ENCODE measurements around the gene COPS3.

Gene COPS3

DNA sequence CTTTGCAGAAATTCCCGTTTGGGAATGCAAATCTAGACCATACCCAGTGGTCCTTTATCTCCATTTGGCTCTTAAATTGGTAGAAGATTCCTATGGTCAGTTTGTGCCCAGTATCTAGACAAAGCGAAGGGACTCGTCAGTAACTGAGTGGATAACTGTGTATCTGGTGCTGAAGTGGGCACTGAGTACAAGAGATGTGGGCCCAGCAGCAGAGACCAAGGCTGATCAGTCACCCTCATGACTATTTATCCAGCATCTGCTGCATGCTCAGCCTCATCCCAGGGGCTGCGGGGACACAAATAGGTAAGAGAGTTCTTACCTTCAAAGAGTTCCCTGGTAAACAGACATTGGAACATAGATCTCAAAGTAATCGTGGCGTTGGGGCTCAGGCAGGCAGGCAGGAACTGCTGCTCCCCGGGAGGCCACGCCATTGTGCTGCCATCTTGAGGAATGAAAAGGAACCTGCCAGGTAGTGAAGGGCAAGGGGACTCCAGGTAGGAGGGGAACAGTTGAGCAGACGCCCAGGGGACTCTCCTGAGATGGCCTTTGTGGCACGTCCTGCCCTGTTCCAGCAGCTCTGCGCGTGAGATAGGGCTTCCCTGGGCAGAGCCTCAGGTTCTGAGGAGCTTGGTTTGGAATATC is 32.4 kb upstream of the COPS3 start:
- Histone ChIP-seq H3K36me3 (ENCODE audit: control insufficient read depth, insufficient read depth, low read length) (no peaks in the 10 kb centered on the region), H3K27ac (no peak overlapping the region), H3K4me1 (no peaks in the 10 kb centered on the region), H3K9me3 (ENCODE audit: control insufficient read depth, low read length) (no peaks in the 10 kb centered on the region), H2AFZ (peak overlapping the region; percentile 55), H3K4me2 (ENCODE audit: low read length) (no peak overlapping the region), H3K9ac (no peak overlapping the region), H3K4me3 (ENCODE audit: low read depth, low read length) (no peak overlapping the region), H3K27me3 (ENCODE audit: control insufficient read depth, insufficient read depth, low read length) (no peaks in the 10 kb centered on the region), H3K79me2 (no peaks in the 10 kb centered on the region)
- TF ChIP-seq, protein P1, sequence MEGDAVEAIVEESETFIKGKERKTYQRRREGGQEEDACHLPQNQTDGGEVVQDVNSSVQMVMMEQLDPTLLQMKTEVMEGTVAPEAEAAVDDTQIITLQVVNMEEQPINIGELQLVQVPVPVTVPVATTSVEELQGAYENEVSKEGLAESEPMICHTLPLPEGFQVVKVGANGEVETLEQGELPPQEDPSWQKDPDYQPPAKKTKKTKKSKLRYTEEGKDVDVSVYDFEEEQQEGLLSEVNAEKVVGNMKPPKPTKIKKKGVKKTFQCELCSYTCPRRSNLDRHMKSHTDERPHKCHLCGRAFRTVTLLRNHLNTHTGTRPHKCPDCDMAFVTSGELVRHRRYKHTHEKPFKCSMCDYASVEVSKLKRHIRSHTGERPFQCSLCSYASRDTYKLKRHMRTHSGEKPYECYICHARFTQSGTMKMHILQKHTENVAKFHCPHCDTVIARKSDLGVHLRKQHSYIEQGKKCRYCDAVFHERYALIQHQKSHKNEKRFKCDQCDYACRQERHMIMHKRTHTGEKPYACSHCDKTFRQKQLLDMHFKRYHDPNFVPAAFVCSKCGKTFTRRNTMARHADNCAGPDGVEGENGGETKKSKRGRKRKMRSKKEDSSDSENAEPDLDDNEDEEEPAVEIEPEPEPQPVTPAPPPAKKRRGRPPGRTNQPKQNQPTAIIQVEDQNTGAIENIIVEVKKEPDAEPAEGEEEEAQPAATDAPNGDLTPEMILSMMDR (IDR thresholded peaks at IDR 0.05): peak; percentile 52

DNA sequence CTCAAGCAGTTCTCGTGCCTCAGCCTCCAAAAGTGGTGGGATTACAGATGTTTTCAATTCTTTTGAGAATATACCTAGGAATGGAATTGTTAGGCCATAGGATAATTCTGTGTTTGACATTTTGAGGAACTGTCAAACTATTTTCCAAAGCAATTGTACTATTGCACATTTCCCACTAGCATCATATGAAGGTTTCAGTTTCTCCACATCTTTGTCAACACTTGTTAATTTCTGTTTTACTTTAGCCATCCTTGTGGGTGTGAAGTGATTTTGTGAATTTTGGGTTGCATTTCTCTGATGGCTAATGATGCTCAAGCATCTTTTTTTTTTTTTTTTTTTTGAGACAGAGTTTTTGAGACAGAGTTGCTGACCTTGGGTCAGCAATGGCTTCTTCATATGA is 28.3 kb upstream of the COPS3 start:
- Histone ChIP-seq H3K36me3 (ENCODE audit: control insufficient read depth, insufficient read depth, low read length) (no peaks in the 10 kb centered on the region), H3K9me3 (ENCODE audit: control insufficient read depth, low read length) (no peaks in the 10 kb centered on the region), H3K27me3 (ENCODE audit: control insufficient read depth, insufficient read depth, low read length) (no peaks in the 10 kb centered on the region), H3K4me3 (ENCODE audit: low read depth, low read length) (no peak overlapping the region), H3K79me2 (no peaks in the 10 kb centered on the region), H3K4me1 (peaks cover 2% of the 10 kb centered on the region), H3K27ac (no peak overlapping the region), H3K9ac (no peak overlapping the region), H2AFZ (no peak overlapping the region), H3K4me2 (ENCODE audit: low read length) (no peak overlapping the region)
- TF ChIP-seq, protein P1 (IDR thresholded peaks at IDR 0.05): no peak

DNA sequence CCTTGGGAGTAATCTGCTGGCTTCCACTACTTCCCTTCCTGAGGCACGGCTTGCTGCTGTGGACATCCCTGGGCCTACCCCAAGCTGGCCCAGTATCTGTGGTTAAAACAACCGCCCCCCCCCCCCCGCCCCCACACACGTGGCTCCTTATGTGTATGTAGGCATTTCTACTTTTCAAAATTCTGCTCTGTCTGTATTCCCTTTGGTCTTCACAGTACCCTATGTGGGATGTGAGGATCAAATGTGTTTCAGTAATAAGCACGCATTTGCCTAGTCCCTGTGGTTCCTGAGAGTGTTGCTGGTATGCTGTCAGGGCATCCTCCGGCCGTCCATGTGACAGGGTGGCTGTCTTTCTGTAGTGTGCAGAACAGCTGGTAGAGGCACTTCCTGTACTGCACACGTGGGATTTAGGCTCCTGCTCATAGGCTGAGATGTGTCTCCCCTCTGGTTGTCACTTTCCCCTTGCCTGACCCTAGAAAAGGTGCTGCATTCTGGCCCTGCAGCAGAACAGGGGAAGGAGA is 24.3 kb upstream of the COPS3 start:
- Histone ChIP-seq H3K4me2 (ENCODE audit: low read length) (no peak overlapping the region), H3K79me2 (no peaks in the 10 kb centered on the region), H3K4me3 (ENCODE audit: low read depth, low read length) (no peak overlapping the region), H3K9ac (no peak overlapping the region), H3K27me3 (ENCODE audit: control insufficient read depth, insufficient read depth, low read length) (no peaks in the 10 kb centered on the region), H3K9me3 (ENCODE audit: control insufficient read depth, low read length) (no peaks in the 10 kb centered on the region), H3K4me1 (peaks cover 6% of the 10 kb centered on the region), H3K36me3 (ENCODE audit: control insufficient read depth, insufficient read depth, low read length) (no peaks in the 10 kb centered on the region), H3K27ac (no peak overlapping the region), H2AFZ (no peak overlapping the region)
- TF ChIP-seq, protein P1 (IDR thresholded peaks at IDR 0.05): no peak

DNA sequence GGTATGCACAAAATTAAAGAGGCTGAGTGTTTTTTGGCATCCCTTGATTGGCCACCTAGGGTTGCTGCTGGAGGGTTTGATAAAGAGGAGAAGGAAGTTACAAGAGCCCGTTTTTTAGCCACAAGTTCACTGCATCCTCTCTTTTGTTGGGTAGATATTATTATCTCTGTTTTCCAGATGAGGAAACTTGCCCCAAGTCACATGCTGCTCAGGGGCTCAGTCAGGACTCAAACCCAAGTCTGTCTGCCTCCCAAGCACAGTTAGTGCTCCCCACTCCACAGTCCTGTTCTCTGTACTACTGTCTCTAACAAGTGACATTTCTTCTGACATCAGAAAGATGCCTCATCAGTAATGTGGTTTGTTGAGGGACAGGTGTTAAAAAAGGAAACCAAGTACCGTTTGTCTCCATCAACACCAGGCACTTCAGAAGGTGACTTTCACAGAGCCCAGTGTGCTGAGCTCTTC is 23.5 kb upstream of the COPS3 start:
- Histone ChIP-seq H3K27me3 (ENCODE audit: control insufficient read depth, insufficient read depth, low read length) (no peaks in the 10 kb centered on the region), H3K9ac (no peak overlapping the region), H3K4me1 (peaks cover 6% of the 10 kb centered on the region), H3K4me3 (ENCODE audit: low read depth, low read length) (peak overlapping the region; percentile 56), H3K9me3 (ENCODE audit: control insufficient read depth, low read length) (no peaks in the 10 kb centered on the region), H3K27ac (no peak overlapping the region), H2AFZ (peak overlapping the region; percentile 98), H3K4me2 (ENCODE audit: low read length) (peak overlapping the region; percentile 92), H3K79me2 (no peaks in the 10 kb centered on the region), H3K36me3 (ENCODE audit: control insufficient read depth, insufficient read depth, low read length) (no peaks in the 10 kb centered on the region)
- TF ChIP-seq, protein P1 (IDR thresholded peaks at IDR 0.05): no peak
